H1 (cell line): ENCODE data around the gene XKR7. TPM values are rescaled to one million over a fixed set of nuclear protein-coding genes. Genes with fewer than 3 reads are reported as not detected.

Experiments
- CTCF ChIA-PET: fragments of 300-600 bp; sonication (Branson Sonifier 250); formaldehyde crosslinking; loops from one replicate; lab custom pipeline; 2021; ENCODE audit not compliant: partially characterized antibody; lab: Charles Lee
- POLR2A ChIA-PET: fragments of 300-600 bp; sonication (Branson Sonifier 250); formaldehyde crosslinking; loops from one replicate; lab custom pipeline; 2021; ENCODE audit warnings: inconsistent platforms; ENCODE audit not compliant: partially characterized antibody; lab: Charles Lee
- DNase-seq, 2 experiments: peaks; one replicate each; pipeline versions ENCODE4 v3.0.0 to v3.0.0-alpha.2; 2010 to 2022; ENCODE audit warnings: low spot score in 2 of 2, low read depth in 1 of 2, mixed read lengths in 1 of 2
- FAIRE-seq: peaks from 2 replicates; lab custom pipeline; 2011; peaks lifted over from hg19 to GRCh38; lab: Jason Lieb, UNC
- H2AFZ ChIP-seq: 2 replicates; pipeline ENCODE4 v1.8.1; 2012; ENCODE audit warnings: low read length, inconsistent platforms
- H2AK5ac ChIP-seq: 2 replicates; pipeline ENCODE4 v1.6.1; 2013; ENCODE audit warnings: low read depth, low read length
- H2BK120ac ChIP-seq: replicated peaks from 2 replicates; pipeline ENCODE3; 2013; ENCODE audit warnings: low read depth, low read length, inconsistent platforms
- H2BK12ac ChIP-seq: 2 replicates; pipeline ENCODE4 v1.6.1; 2013; ENCODE audit warnings: low read depth, low read length
- H2BK15ac ChIP-seq: 2 replicates; pipeline ENCODE4 v1.6.1; 2013; ENCODE audit warnings: low read length
- H2BK20ac ChIP-seq: 2 replicates; pipeline ENCODE4 v1.6.1; 2013; ENCODE audit warnings: low read length
- H2BK5ac ChIP-seq: 2 replicates; pipeline ENCODE4 v1.6.1; 2013; ENCODE audit warnings: low read depth, low read length
- H3K14ac ChIP-seq: 2 replicates; pipeline ENCODE4 v1.6.1; 2013; ENCODE audit warnings: inconsistent platforms; ENCODE audit not compliant: insufficient read length
- H3K18ac ChIP-seq: 2 replicates; pipeline ENCODE4 v1.6.1; 2013; ENCODE audit warnings: low read length; ENCODE audit errors: extremely low read depth
- H3K23ac ChIP-seq: 2 replicates; pipeline ENCODE4 v1.6.1; 2013; ENCODE audit warnings: inconsistent platforms; ENCODE audit not compliant: insufficient read length
- H3K23me2 ChIP-seq: 2 replicates; pipeline ENCODE4 v1.6.1; 2013; ENCODE audit warnings: low read depth, low read length
- H3K27ac ChIP-seq: 2 replicates; pipeline ENCODE4 v1.6.1; 2011; ENCODE audit warnings: low read depth, low read length, inconsistent platforms
- H3K27me3 ChIP-seq, 4 experiments: replicated peaks in 1 of 4; 1 replicate in 1 of 4; 2 replicates in 3 of 4; pipeline versions ENCODE4 v1.6.1 to v1.8.1; 2011 to 2013; ENCODE audit warnings: low read length in 3 of 4, mild to moderate bottlenecking in 3 of 4, inconsistent platforms in 2 of 4, mixed read lengths in 2 of 4, moderate library complexity in 1 of 4; ENCODE audit not compliant: control insufficient read depth in 3 of 4, insufficient read depth in 3 of 4; ENCODE audit errors: extremely low read depth in 1 of 4
- H3K36me3 ChIP-seq, 4 experiments: 2 replicates each; pipeline versions ENCODE4 v1.6.1 to v1.8.1; 2011 to 2013; ENCODE audit warnings: mild to moderate bottlenecking in 4 of 4, low read length in 3 of 4, moderate library complexity in 2 of 4, control low read depth in 1 of 4, inconsistent platforms in 1 of 4; ENCODE audit not compliant: insufficient read depth in 4 of 4, control insufficient read depth in 2 of 4
- H3K4ac ChIP-seq: replicated peaks from 2 replicates; pipeline ENCODE3; 2013; ENCODE audit warnings: low read length, low read depth, mixed read lengths, inconsistent platforms; ENCODE audit not compliant: insufficient read length
- H3K4me1 ChIP-seq, 4 experiments: replicated peaks in 1 of 4; 1 replicate in 1 of 4; 2 replicates in 3 of 4; pipeline versions ENCODE4 v1.6.1 to v1.8.1; 2011 to 2013; ENCODE audit warnings: low read length in 3 of 4, inconsistent platforms in 2 of 4, mixed read lengths in 1 of 4; ENCODE audit not compliant: insufficient read depth in 4 of 4, control insufficient read depth in 3 of 4
- H3K4me2 ChIP-seq, 2 experiments: 2 replicates each; pipeline versions ENCODE4 v1.6.1 to v1.8.1; 2011 to 2013; ENCODE audit warnings: low read depth in 2 of 2, low read length in 2 of 2, control low read depth in 1 of 2, inconsistent platforms in 1 of 2, mild to moderate bottlenecking in 1 of 2; ENCODE audit not compliant: insufficient read depth in 1 of 2
- H3K4me3 ChIP-seq, 4 experiments: fragments of 200-600, 300-600 bp in 1 of 4; sonication (generic), shearing (Covaris generic), sonication (Bioruptor Twin) in 1 of 4; 2 replicates each; pipeline versions ENCODE4 v1.5.1 to v1.8.1; 2011 to 2016; ENCODE audit warnings: low read length in 4 of 4, low read depth in 3 of 4, control low read depth in 2 of 4, inconsistent platforms in 2 of 4, mild to moderate bottlenecking in 2 of 4, mixed read lengths in 1 of 4, moderate library complexity in 1 of 4; ENCODE audit not compliant: insufficient read depth in 2 of 4; ENCODE audit errors: extremely low read depth in 1 of 4
- H3K56ac ChIP-seq: replicated peaks from 2 replicates; pipeline ENCODE3; 2013; ENCODE audit warnings: low read depth, mild to moderate bottlenecking, mixed read lengths, low read length, inconsistent platforms; ENCODE audit not compliant: insufficient read length
- H3K79me1 ChIP-seq: 2 replicates; pipeline ENCODE4 v1.6.1; 2013; ENCODE audit warnings: low read depth, low read length, control low read depth
- H3K79me2 ChIP-seq, 2 experiments: 2 replicates each; pipeline versions ENCODE4 v1.6.1 to v1.8.1; 2012 to 2013; ENCODE audit warnings: low read length in 2 of 2, mild to moderate bottlenecking in 2 of 2, inconsistent platforms in 1 of 2; ENCODE audit not compliant: insufficient read depth in 2 of 2, control insufficient read depth in 1 of 2
- H3K9ac ChIP-seq, 4 experiments: replicated peaks in 1 of 4; 1 replicate in 1 of 4; 2 replicates in 3 of 4; pipeline versions ENCODE4 v1.6.1 to v1.8.1; 2011 to 2013; ENCODE audit warnings: low read depth in 3 of 4, low read length in 3 of 4, control low read depth in 2 of 4, mild to moderate bottlenecking in 2 of 4, moderate library complexity in 2 of 4, inconsistent platforms in 1 of 4; ENCODE audit errors: extremely low read depth in 1 of 4
- H3K9me3 ChIP-seq, 2 experiments: 2 replicates each; pipeline versions ENCODE4 v1.6.1 to v1.8.1; 2012 to 2013; ENCODE audit warnings: mild to moderate bottlenecking in 2 of 2, moderate library complexity in 2 of 2, control low read depth in 1 of 2, inconsistent platforms in 1 of 2, low read depth in 1 of 2, low read length in 1 of 2, mixed read lengths in 1 of 2; ENCODE audit not compliant: insufficient read depth in 2 of 2
- H4K20me1 ChIP-seq, 2 experiments: replicated peaks in 1 of 2; 2 replicates each; pipeline versions ENCODE3 to v1.8.1; 2011 to 2013; ENCODE audit warnings: inconsistent platforms in 2 of 2, low read length in 2 of 2, mild to moderate bottlenecking in 1 of 2; ENCODE audit not compliant: insufficient read depth in 2 of 2, control insufficient read depth in 1 of 2
- H4K5ac ChIP-seq: 2 replicates; pipeline ENCODE4 v1.6.1; 2013; ENCODE audit warnings: low read length, low read depth, mixed read lengths, inconsistent platforms; ENCODE audit not compliant: insufficient read length
- H4K8ac ChIP-seq: 2 replicates; pipeline ENCODE4 v1.8.0; 2013; ENCODE audit warnings: mild to moderate bottlenecking, moderate library complexity, low read length, inconsistent platforms; ENCODE audit not compliant: insufficient read depth; ENCODE audit errors: extremely low read depth
- H4K91ac ChIP-seq: replicated peaks from 2 replicates; pipeline ENCODE3; 2013; ENCODE audit warnings: low read length, mixed read lengths, inconsistent platforms; ENCODE audit not compliant: insufficient read length
- HDAC6 ChIP-seq: IDR thresholded peaks from one replicate; pipeline ENCODE4 v1.7.1; 2012; ENCODE audit warnings: low read depth, mild to moderate bottlenecking, inconsistent platforms, low read length, moderate library complexity
- NANOG ChIP-seq: IDR thresholded peaks from 2 replicates; pipeline ENCODE4 v1.6.1; 2011; ENCODE audit warnings: low read length, low read depth, mild to moderate bottlenecking, inconsistent platforms; ENCODE audit not compliant: insufficient read depth, poor library complexity, severe bottlenecking
- SIRT6 ChIP-seq: IDR thresholded peaks from one replicate; pipeline ENCODE4 v1.7.1; 2012; ENCODE audit warnings: low read length, inconsistent platforms
- SIX5 ChIP-seq: IDR thresholded peaks from 2 replicates; pipeline ENCODE4 v1.6.1; 2011; ENCODE audit warnings: mild to moderate bottlenecking, low read depth, low read length
- WGBS, 2 experiments: shearing (Covaris generic) in 1 of 2; methylation state at CpG; one replicate each; pipeline versions ENCODE4 v1.1.6 to v1.1.7; 2013 to 2015; ENCODE audit warnings: low lambda C conversion rate in 2 of 2, mixed read lengths in 2 of 2, inconsistent platforms in 1 of 2, low coverage in 1 of 2, missing lambda C conversion rate in 1 of 2; ENCODE audit not compliant: insufficient replicate concordance in 2 of 2, insufficient coverage in 1 of 2, insufficient read length in 1 of 2; ENCODE audit errors: extremely low coverage in 1 of 2, missing lambda C conversion rate in 1 of 2; 5-methylcytosine and 5-hydroxymethylcytosine counted together
- polyA plus RNA-seq, 7 experiments: library from polyadenylated mRNA; depleted of rRNA in 3 of 7; stranded (reverse) in 5 of 7; unstranded in 2 of 7; fragments of >200 nt in 5 of 7; fragments of 200-250 nt in 2 of 7; gene quantifications; 1 replicate in 5 of 7; 2 replicates in 1 of 7; 4 replicates in 1 of 7; pipeline versions ENCODE4 v1.2.1 to v1.2.3, GENCODE V29; 2011 to 2013; ENCODE audit warnings: missing spikeins in 2 of 7, mixed read lengths in 2 of 7
- total RNA-seq: library from RNA; stranded (reverse); fragmentation: NEBNext Ultra II Directional; extraction: Animal tissue kit (Norgen Biotek cat#: 25700); gene quantifications from 2 replicates; pipeline ENCODE4 v1.2.1, GENCODE V29; 2021

The XKR7 gene
- total and polyA plus RNA-seq, 2 of the 8 experiments (the other 6 are each of a cell fraction or from before 2014, with no cell fraction given), result 1.8 to 2.4 TPM

- H2BK15ac ChIP-seq, result peak overlapping the region; percentile 65; the same call in 1 of the 2 replicates
- no peak overlapping the region for H3K9ac ChIP-seq
- no peak overlapping the region for H2AK5ac ChIP-seq
- no peak overlapping the region for H2BK5ac ChIP-seq
- no peak overlapping the region for H3K14ac ChIP-seq
- 86% methylated on average over 7 of the region's 7 CpGs; no CpG with 5 or more reads in 1 of the 2 experiments for WGBS, 2 experiments
- H2BK12ac ChIP-seq, result no peak overlapping the region
- no peak overlapping the region for H4K5ac ChIP-seq
- H4K20me1 ChIP-seq, result no peaks in the 10 kb centered on the region
- H3K18ac ChIP-seq, result no peak overlapping the region
- FAIRE-seq (no peak), DNase-seq (no peak)
- no peak overlapping the region for H2BK20ac ChIP-seq
- H4K8ac ChIP-seq, result no peak overlapping the region
- peaks cover 3 to 24% (median 17%) of the 10 kb centered on the region in 4 experiments for H3K4me1 ChIP-seq
- H4K91ac ChIP-seq, result no peak overlapping the region
- H3K4me3 ChIP-seq, result no peak overlapping the region
- H3K36me3 ChIP-seq, result no peaks in the 10 kb centered on the region
- H2AFZ ChIP-seq, result no peak overlapping the region
- no peaks in the 10 kb centered on the region for H3K27me3 ChIP-seq
- no peak overlapping the region for H3K4me2 ChIP-seq
- H3K56ac ChIP-seq, result no peak overlapping the region
- no peak overlapping the region for H3K4ac ChIP-seq
- CTCF ChIA-PET, result interaction anchor here (0.6 to 3.0 kb wide), 15 partner anchors 13 to 80 kb away, joined by 3 to 19 read pairs (median 4); partner anchors contain the start of gene PDRG1
- H3K79me2 ChIP-seq, result no peaks in the 10 kb centered on the region
- no peaks in the 10 kb centered on the region for H3K9me3 ChIP-seq
- no peaks in the 10 kb centered on the region for H3K23me2 ChIP-seq
- no peak overlapping the region for H3K23ac ChIP-seq
- no peak overlapping the region for H3K27ac ChIP-seq
- H2BK120ac ChIP-seq, result no peak overlapping the region
- POLR2A ChIA-PET, result interaction anchor here (1.8 to 2.0 kb wide), 2 partner anchors 8 to 12 kb away, joined by 6 to 9 read pairs; no protein-coding TSS in a partner anchor
- TF ChIP-seq NANOG (no peak), HDAC6 (no peak), SIX5 (no peak), SIRT6 (no peak)
- H3K79me1 ChIP-seq, result no peaks in the 10 kb centered on the region
These were observed 49.4 kb upstream of the XKR7 start for GRCh38 chr20:31918466-31919105.
